Measurements from ENCODE around the gene CELA3B. TPM values are rescaled to one million over a fixed set of nuclear protein-coding genes. Genes with fewer than 3 reads are reported as not detected.

CELA3B gene
- total and polyA plus RNA-seq, 2 of the 13 experiments (the other 11 are each of a cell fraction or from before 2014, with no cell fraction given), result 0.34 TPM; not detected in 1

GRCh38 chr1:21931171-21932093, 45.4 kb upstream of the CELA3B start (continued):
- TF ChIP-seq ZUFSP (CRISPR knock-in tag; IDR thresholded peaks at IDR 0.05; ENCODE audit: borderline replicate concordance) (no peak), THRA (CRISPR knock-in tag; IDR thresholded peaks at IDR 0.05; ENCODE audit: borderline replicate concordance) (peak; percentile 26; the same call in 1 of the 2 replicates), MYC (CRISPR knock-in tag; IDR thresholded peaks at IDR 0.05; ENCODE audit: borderline replicate concordance) (peak; percentile 43; the same call in 1 of the 2 replicates), CCAR2 (optimal IDR thresholded peaks at IDR 0.05; ENCODE audit: low read depth, low read length) (no peak), ZSCAN5A (CRISPR knock-in tag; IDR thresholded peaks at IDR 0.05; ENCODE audit: borderline replicate concordance) (no peak), HNF4G (IDR thresholded peaks at IDR 0.05; ENCODE audit: borderline replicate concordance, low read depth, low read length) (0 out of 2 replicates have a peak, but pooled peaks have one; percentile 19), HNF4G (CRISPR knock-in tag; IDR thresholded peaks at IDR 0.05; ENCODE audit: borderline replicate concordance, low read depth) (no peak), REL (CRISPR knock-in tag; conservative IDR thresholded peaks at IDR 0.05) (no peak), ZNF780A (CRISPR knock-in tag; IDR thresholded peaks at IDR 0.05) (no peak), ZNF761 (CRISPR knock-in tag; conservative IDR thresholded peaks at IDR 0.05) (0 out of 2 replicates have a peak, but pooled peaks have one; percentile 29), MXD3 (CRISPR knock-in tag; IDR thresholded peaks at IDR 0.05) (no peak), ZNF646 (CRISPR knock-in tag; IDR thresholded peaks at IDR 0.05) (no peak), CHD2 (IDR thresholded peaks at IDR 0.05; ENCODE audit: low read depth, low read length) (no peak), SRY (CRISPR knock-in tag; IDR thresholded peaks at IDR 0.05) (no peak), MBD4 (IDR thresholded peaks at IDR 0.05; ENCODE audit: borderline replicate concordance, low read length) (no peak), ZNF33B (CRISPR knock-in tag; IDR thresholded peaks at IDR 0.05) (no peak), NKX3-1 (CRISPR knock-in tag; IDR thresholded peaks at IDR 0.05) (no peak)

All from HepG2 (cell line).